BLaER1 (cell line): ENCODE data around the gene SERPINA5.

Experiments
- H3K27ac ChIP-seq: shearing (Covaris generic); formaldehyde crosslinking; 2 replicates; pipeline ENCODE4 v1.8.1; 2022
- H3K27me3 ChIP-seq: shearing (Covaris generic); formaldehyde crosslinking; 2 replicates; pipeline ENCODE4 v1.8.1; 2022
- H3K36me3 ChIP-seq: shearing (Covaris generic); formaldehyde crosslinking; 2 replicates; pipeline ENCODE4 v1.8.1; 2022
- H3K4me1 ChIP-seq: shearing (Covaris generic); formaldehyde crosslinking; 2 replicates; pipeline ENCODE4 v1.8.1; 2022
- H3K4me2 ChIP-seq: shearing (Covaris generic); formaldehyde crosslinking; 2 replicates; pipeline ENCODE4 v1.8.1; 2022
- H3K4me3 ChIP-seq: shearing (Covaris generic); formaldehyde crosslinking; 2 replicates; pipeline ENCODE4 v1.8.1; 2022
- H3K9ac ChIP-seq: shearing (Covaris generic); formaldehyde crosslinking; 2 replicates; pipeline ENCODE4 v1.8.1; 2022
- H3K9me3 ChIP-seq: shearing (Covaris generic); formaldehyde crosslinking; 2 replicates; pipeline ENCODE4 v1.8.1; 2022
- H4K20me1 ChIP-seq: shearing (Covaris generic); formaldehyde crosslinking; 2 replicates; pipeline ENCODE4 v1.8.1; 2022
- Cebpa-rat ChIP-seq: shearing (Covaris generic); IDR thresholded peaks from 2 replicates; pipeline ENCODE4 v1.8.1; 2022

SERPINA5 gene

DNA sequence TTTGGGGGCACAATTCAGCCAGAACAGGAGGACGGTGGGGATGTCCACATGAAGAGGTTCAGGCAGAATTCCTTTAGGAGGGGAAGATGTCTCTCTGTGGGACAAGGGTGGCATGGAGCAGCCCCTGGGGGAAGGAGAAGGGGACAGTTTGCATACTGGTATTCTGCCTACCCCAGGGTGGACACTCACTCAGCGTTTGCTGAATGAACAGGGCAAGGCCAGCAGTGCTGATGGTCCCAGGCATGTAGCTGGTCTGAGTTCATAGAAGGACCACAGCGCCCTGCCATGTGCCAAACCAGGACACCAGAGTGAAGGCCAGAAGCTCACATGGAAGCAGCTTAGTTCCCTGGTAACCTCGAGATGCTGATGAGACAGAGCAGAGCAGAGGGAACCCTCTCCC lies 5.4 kb downstream of the SERPINA5 start:
- TF ChIP-seq Cebpa-rat, result no peak
- H3K36me3 ChIP-seq, result no peaks in the 10 kb centered on the region
- no peak overlapping the region for H3K4me2 ChIP-seq
- no peak overlapping the region for H3K4me3 ChIP-seq
- H3K9ac ChIP-seq, result no peak overlapping the region
- H3K9me3 ChIP-seq, result no peaks in the 10 kb centered on the region
- H4K20me1 ChIP-seq, result no peaks in the 10 kb centered on the region
- no peak overlapping the region for H3K27ac ChIP-seq
- H3K27me3 ChIP-seq, result no peaks in the 10 kb centered on the region
- H3K4me1 ChIP-seq, result no peaks in the 10 kb centered on the region

DNA sequence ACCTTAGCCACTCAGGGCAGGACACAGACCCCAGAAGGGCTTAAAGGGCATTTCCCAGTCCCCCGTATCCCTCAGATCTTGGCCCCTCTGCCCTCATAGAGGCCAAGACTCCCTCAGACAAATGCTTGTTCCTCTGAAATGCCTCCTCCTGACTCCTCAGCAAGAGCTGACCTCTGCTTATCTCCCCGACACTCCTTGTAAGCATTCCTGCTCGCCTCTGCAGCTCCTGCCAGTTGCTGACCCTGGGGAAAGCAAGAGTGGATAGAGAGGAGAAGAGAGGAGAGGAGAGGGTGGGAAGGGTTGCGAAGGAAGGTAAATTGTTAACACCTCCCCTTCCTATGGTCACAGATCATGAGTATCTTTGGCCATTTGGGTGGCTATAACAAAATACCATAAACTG lies 7.1 kb downstream of the SERPINA5 start:
- no peak overlapping the region for H3K9ac ChIP-seq
- no peaks in the 10 kb centered on the region for H3K4me1 ChIP-seq
- H3K36me3 ChIP-seq, result no peaks in the 10 kb centered on the region
- no peak overlapping the region for H3K4me2 ChIP-seq
- H3K27ac ChIP-seq, result no peak overlapping the region
- no peaks in the 10 kb centered on the region for H3K27me3 ChIP-seq
- no peaks in the 10 kb centered on the region for H3K9me3 ChIP-seq
- H3K4me3 ChIP-seq, result no peak overlapping the region
- H4K20me1 ChIP-seq, result no peaks in the 10 kb centered on the region
- no peak for TF ChIP-seq Cebpa-rat

DNA sequence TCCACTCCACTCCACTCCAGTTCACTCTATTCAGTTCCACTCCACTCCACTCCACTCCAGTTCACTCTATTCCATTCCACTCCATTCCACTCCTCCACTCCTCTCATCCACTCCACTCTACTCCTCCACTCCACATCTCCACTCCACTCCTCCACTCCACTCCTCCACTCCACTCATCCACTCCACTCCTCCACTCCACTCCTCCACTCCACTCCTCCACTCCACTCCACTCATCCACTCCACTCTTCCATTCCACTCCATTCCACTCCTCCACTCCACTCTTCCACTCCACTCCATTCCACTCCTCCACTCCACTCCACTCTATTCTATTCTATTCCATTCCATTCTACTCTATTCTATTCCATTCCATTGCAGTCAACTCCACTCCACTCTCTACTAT lies 9.8 kb downstream of the SERPINA5 start:
- H3K27ac ChIP-seq, result no peak overlapping the region
- no peaks in the 10 kb centered on the region for H3K9me3 ChIP-seq
- no peaks in the 10 kb centered on the region for H3K36me3 ChIP-seq
- TF ChIP-seq Cebpa-rat, result no peak
- no peaks in the 10 kb centered on the region for H3K4me1 ChIP-seq
- no peak overlapping the region for H3K9ac ChIP-seq
- H3K4me3 ChIP-seq, result no peak overlapping the region
- H3K27me3 ChIP-seq, result no peaks in the 10 kb centered on the region
- no peak overlapping the region for H3K4me2 ChIP-seq
- no peaks in the 10 kb centered on the region for H4K20me1 ChIP-seq

DNA sequence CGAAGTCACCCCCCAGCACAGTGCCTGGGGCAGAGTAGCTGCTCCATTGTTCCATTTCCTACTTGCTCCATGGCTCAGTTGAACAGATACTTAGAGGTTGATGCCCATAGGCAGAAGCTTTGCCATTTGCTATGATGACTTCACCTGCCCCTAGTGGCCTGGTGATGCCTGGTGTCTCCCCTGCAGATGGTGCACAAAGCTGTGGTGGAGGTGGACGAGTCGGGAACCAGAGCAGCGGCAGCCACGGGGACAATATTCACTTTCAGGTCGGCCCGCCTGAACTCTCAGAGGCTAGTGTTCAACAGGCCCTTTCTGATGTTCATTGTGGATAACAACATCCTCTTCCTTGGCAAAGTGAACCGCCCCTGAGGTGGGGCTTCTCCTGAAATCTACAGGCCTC lies 10.6 kb downstream of the SERPINA5 start:
- no peaks in the 10 kb centered on the region for H3K9me3 ChIP-seq
- no peak overlapping the region for H3K9ac ChIP-seq
- H3K27me3 ChIP-seq, result no peaks in the 10 kb centered on the region
- no peaks in the 10 kb centered on the region for H4K20me1 ChIP-seq
- H3K4me1 ChIP-seq, result no peaks in the 10 kb centered on the region
- no peaks in the 10 kb centered on the region for H3K36me3 ChIP-seq
- H3K4me2 ChIP-seq, result no peak overlapping the region
- no peak overlapping the region for H3K27ac ChIP-seq
- no peak for TF ChIP-seq Cebpa-rat
- H3K4me3 ChIP-seq, result no peak overlapping the region

DNA sequence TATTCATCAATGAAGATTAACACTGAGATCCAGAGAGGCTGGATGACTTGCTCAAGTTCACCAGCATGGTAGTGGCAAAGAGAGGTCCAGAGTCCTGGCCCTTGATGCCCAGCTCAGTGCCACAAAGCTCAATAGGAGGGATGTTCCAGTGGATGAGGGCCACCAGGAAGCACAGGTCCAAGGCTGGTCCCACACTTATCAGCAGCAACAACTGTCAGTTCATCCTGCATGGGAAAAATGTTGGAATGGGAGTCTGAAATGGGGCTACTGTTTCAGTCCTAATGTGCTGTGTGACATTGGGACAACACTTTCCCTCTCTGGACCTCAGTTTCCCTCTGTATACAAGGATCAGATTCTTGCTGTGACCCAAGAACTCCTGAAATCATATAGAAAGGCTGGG lies 11.2 kb downstream of the SERPINA5 start:
- Histone ChIP-seq H3K9me3 (no peaks in the 10 kb centered on the region), H3K4me3 (no peak overlapping the region), H3K9ac (no peak overlapping the region), H3K27me3 (no peaks in the 10 kb centered on the region), H3K4me2 (no peak overlapping the region), H4K20me1 (no peaks in the 10 kb centered on the region), H3K4me1 (no peaks in the 10 kb centered on the region), H3K36me3 (no peaks in the 10 kb centered on the region), H3K27ac (no peak overlapping the region)
- TF ChIP-seq Cebpa-rat, result no peak

DNA sequence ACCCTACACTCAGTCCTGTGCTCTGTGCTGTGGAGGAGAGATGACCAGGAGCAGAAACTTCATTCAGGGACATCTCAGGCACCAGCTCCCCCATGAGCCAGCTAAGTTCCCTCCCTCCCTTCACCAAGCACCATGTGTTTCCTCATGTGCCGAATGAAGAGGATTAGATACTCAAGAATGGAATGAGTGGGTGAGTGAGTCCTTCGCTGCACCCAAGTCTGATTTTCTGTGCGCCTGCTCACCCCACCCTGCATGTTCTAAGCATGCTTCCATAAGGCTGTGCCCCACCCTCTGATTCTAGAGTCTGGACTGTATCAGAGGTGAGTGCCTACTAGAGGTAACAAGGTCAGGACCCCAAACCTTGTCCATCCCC lies 12.1 kb downstream of the SERPINA5 start:
- H3K36me3 ChIP-seq, result no peaks in the 10 kb centered on the region
- no peak overlapping the region for H3K9ac ChIP-seq
- H3K4me2 ChIP-seq, result no peak overlapping the region
- no peaks in the 10 kb centered on the region for H4K20me1 ChIP-seq
- H3K4me1 ChIP-seq, result no peaks in the 10 kb centered on the region
- no peak overlapping the region for H3K27ac ChIP-seq
- no peaks in the 10 kb centered on the region for H3K27me3 ChIP-seq
- TF ChIP-seq Cebpa-rat, result no peak
- no peak overlapping the region for H3K4me3 ChIP-seq
- no peaks in the 10 kb centered on the region for H3K9me3 ChIP-seq

DNA sequence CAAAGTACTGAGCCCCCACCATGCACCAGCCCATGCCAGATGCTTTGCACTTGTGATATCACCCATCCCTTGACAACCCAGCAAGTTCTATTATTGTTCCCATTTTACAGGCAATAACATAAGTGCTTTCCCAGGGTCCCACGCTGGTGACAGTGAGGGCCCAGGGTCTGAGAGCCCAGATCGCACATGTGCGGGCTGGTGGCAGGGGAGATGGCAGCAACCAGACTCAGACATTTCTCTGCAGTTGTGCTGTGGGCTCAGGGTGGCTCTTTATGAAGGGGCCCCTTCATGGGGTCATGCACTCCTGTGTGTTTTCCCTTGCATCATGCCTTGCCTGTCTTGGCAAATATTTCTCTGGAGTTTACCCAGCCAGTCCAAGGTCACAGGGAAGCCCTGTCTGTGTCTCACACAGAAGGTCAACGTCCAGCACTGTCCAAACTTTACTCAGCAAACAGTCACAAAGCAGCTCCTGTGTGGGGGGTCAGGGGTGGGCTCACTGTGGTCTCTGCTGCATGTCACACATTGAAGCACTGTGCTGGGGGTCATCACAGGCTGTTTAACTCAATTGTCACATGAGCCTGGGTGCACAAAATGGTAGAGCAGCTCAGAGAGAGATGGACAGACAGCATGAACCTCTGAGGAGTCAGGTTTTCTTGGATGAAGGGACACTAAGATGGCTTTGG lies 12.7 kb downstream of the SERPINA5 start:
- no peak for TF ChIP-seq Cebpa-rat
- H3K27ac ChIP-seq, result no peak overlapping the region

DNA sequence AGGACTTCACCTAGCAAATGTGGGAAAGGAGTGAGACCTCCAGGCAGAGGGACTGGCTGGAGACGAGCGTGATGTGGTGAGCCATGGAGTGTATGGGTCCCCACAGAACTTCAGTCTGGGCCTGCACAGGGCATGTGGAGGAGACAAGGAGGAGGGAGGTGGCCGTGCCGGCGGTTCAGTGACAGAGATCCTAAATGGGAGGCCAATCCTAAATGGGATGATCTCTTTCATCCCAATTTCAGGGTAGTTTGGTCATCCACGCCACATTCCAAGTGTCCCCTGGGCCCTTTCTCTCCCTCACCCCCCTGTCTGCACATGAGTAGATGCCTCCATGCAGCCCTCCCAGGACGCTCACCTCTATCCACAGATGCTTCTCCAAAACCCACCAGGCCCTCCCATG lies 13.2 kb downstream of the SERPINA5 start:
- no peaks in the 10 kb centered on the region for H3K36me3 ChIP-seq
- H3K27ac ChIP-seq, result no peak overlapping the region
- no peaks in the 10 kb centered on the region for H3K4me1 ChIP-seq
- no peak overlapping the region for H3K4me3 ChIP-seq
- H3K9me3 ChIP-seq, result no peaks in the 10 kb centered on the region
- no peak for TF ChIP-seq Cebpa-rat
- H3K27me3 ChIP-seq, result no peaks in the 10 kb centered on the region
- no peak overlapping the region for H3K9ac ChIP-seq
- H3K4me2 ChIP-seq, result no peak overlapping the region
- no peaks in the 10 kb centered on the region for H4K20me1 ChIP-seq

More for the DNA sequence above, 12.7 kb downstream of the SERPINA5 start:
- Histone ChIP-seq H3K27me3 (no peaks in the 10 kb centered on the region), H3K9me3 (no peaks in the 10 kb centered on the region), H3K9ac (no peak overlapping the region), H3K4me3 (no peak overlapping the region), H3K4me2 (no peak overlapping the region), H3K4me1 (no peaks in the 10 kb centered on the region), H3K36me3 (no peaks in the 10 kb centered on the region), H4K20me1 (no peaks in the 10 kb centered on the region)

DNA sequence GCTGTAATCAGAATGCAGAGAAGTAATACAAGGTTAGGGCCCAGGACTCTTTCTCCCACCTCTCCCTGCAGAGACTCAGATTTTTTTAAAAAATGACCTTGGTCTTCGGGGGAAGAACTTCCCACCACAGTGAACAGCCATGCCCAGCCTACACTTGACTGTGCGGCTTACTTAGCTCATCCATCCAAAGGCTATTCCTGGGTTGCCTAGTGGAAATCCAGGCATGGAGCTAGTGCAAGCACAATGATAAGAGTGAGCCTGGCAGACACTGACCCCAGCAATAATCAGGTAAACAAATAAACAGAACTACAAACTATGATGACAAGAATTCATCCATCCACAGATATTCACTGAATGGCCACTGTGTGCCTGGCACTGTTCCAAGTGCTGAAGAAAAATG lies 14.7 kb downstream of the SERPINA5 start:
- Histone ChIP-seq H3K27me3 (no peaks in the 10 kb centered on the region), H4K20me1 (no peaks in the 10 kb centered on the region), H3K4me1 (no peaks in the 10 kb centered on the region), H3K27ac (no peak overlapping the region), H3K4me2 (no peak overlapping the region), H3K9ac (no peak overlapping the region), H3K4me3 (no peak overlapping the region), H3K36me3 (no peaks in the 10 kb centered on the region), H3K9me3 (no peaks in the 10 kb centered on the region)
- no peak for TF ChIP-seq Cebpa-rat

DNA sequence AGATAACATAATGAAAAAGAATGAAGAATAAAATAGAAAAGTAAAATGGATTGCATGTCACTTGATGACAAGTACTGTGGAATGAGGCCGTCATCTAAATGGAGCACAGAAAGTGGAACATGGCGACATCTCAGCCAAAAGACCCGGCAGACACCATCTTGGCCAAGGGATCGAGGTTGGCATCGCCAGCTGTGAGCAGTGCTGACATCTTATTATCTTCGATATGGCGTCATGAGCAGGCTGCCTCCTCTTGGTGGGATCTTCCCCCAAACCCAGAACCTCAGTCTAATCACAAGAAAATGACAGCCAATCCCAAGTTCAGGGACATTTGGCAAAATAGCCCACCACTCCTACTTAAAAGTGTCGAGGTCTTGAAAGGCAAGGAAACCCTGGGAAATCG lies 15.1 kb downstream of the SERPINA5 start:
- Histone ChIP-seq H3K4me3 (no peak overlapping the region), H3K36me3 (no peaks in the 10 kb centered on the region), H3K9ac (no peak overlapping the region), H3K4me1 (no peaks in the 10 kb centered on the region), H3K9me3 (no peaks in the 10 kb centered on the region), H4K20me1 (no peaks in the 10 kb centered on the region), H3K27ac (no peak overlapping the region), H3K27me3 (no peaks in the 10 kb centered on the region), H3K4me2 (no peak overlapping the region)
- TF ChIP-seq Cebpa-rat, result no peak

DNA sequence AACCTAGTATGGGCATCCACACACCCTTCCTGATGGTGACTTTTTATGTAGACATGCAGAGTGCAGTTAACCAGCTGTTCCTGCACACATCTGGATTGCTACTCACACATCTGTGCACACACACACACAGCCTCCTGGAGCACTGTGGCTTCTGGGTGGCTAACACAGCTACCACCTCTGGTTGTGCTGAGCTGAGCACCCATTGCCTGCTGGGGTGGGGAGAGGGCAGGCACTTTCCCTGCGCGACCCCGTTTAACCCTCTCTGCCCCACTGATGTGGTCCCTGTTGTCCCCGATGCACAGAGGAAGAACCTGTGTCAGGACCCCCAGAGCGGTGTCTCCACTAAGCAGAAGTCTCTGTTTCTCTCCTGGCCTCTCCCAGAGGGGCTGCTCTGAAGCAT lies 16.6 kb downstream of the SERPINA5 start:
- Histone ChIP-seq H3K4me1 (no peaks in the 10 kb centered on the region), H3K27me3 (no peaks in the 10 kb centered on the region), H3K27ac (no peak overlapping the region), H3K4me2 (no peak overlapping the region), H3K4me3 (no peak overlapping the region), H3K9ac (no peak overlapping the region), H3K36me3 (no peaks in the 10 kb centered on the region), H4K20me1 (no peaks in the 10 kb centered on the region), H3K9me3 (no peaks in the 10 kb centered on the region)
- no peak for TF ChIP-seq Cebpa-rat
